NCI-H526 treated with DMSO at 0.1 percent for 48 hours (cell line): ENCODE measurements around the gene GKN1.

Source experiments
- DNase-seq: peaks from one replicate; lab custom pipeline; 2025; lab: John Stamatoyannopoulos, UW

The GKN1 gene

GRCh38 chr2:69010437-69011194, 36.2 kb downstream of the GKN1 start:
- no peak for DNase-seq

- no peak for DNase-seq
Measured at GRCh38 chr2:69011611-69012157, 37.2 kb downstream of the GKN1 start.

GRCh38 chr2:69012310-69013141, 38.1 kb downstream of the GKN1 start:
- DNase-seq = peak; percentile 60

- DNase-seq = peak; percentile 60
Measured at GRCh38 chr2:69013142-69013839, 38.9 kb downstream of the GKN1 start, which contains the start of gene ANTXR1. ANTXR1 (plus strand) TSS chr2:69013179; CDS start chr2:69013500, 321 bp downstream.

GRCh38 chr2:69013840-69014821, 39.7 kb downstream of the GKN1 start:
- DNase-seq = no peak

GRCh38 chr2:69017080-69017479, 42.6 kb downstream of the GKN1 start:
- no peak for DNase-seq

- DNase-seq = no peak
Measured at GRCh38 chr2:69017835-69018234, 43.4 kb downstream of the GKN1 start.

- no peak for DNase-seq
Measured at GRCh38 chr2:69018678-69019095, 44.3 kb downstream of the GKN1 start.

GRCh38 chr2:69020496-69021426, 46.3 kb downstream of the GKN1 start:
- DNase-seq = peak; percentile 33

GRCh38 chr2:69021727-69022126, 47.3 kb downstream of the GKN1 start:
- DNase-seq = no peak

GRCh38 chr2:69022548-69022947, 48.1 kb downstream of the GKN1 start:
- no peak for DNase-seq

- DNase-seq = no peak
Measured at GRCh38 chr2:69023236-69023635, 48.8 kb downstream of the GKN1 start.

- peak; percentile 24 for DNase-seq
Measured at GRCh38 chr2:69026026-69026425, 51.6 kb downstream of the GKN1 start.

- DNase-seq = no peak
Measured at GRCh38 chr2:69026691-69027459, 52.4 kb downstream of the GKN1 start.
